Right atrium auricular region (tissue), 2 donors: ENCODE results near the gene MAN1C1. TPM values are rescaled to one million over a fixed set of nuclear protein-coding genes. Genes with fewer than 3 reads are reported as not detected.

Source experiments
- DNase-seq: peaks from one replicate; pipeline ENCODE4 v3.0.0-alpha.2; 2019; ENCODE audit warnings: low spot score
- H3K27ac ChIP-seq, 2 donors: fragments of 200-600 bp; sonication (generic); 1 replicate in 1 of 2; 2 replicates in 1 of 2; pipeline ENCODE4 v1.5.1; 2016 to 2019
- H3K27me3 ChIP-seq, 2 donors: fragments of 200-600 bp; sonication (generic); one replicate each; pipeline versions ENCODE4 v1.5.1 to v1.6.0; 2017 to 2019
- H3K36me3 ChIP-seq: fragments of 200-600 bp; sonication (generic); one replicate; pipeline ENCODE4 v1.5.1; 2016
- H3K4me1 ChIP-seq, 2 donors: fragments of 200-600 bp; sonication (generic); one replicate each; pipeline versions ENCODE4 v1.5.1 to v1.6.0; 2017 to 2019
- H3K4me3 ChIP-seq, 2 donors: fragments of 200-600 bp; sonication (generic); 1 replicate in 1 of 2; 2 replicates in 1 of 2; pipeline ENCODE4 v1.5.1; 2017 to 2019; ENCODE audit warnings: mild to moderate bottlenecking in 1 of 2, moderate library complexity in 1 of 2
- H3K9me3 ChIP-seq, 2 donors: fragments of 200-600 bp; sonication (generic); one replicate each; pipeline ENCODE4 v1.5.1; 2019
- total RNA-seq, 2 donors: library from RNA; depleted of rRNA; stranded (reverse); fragments of >200 nt; gene quantifications; one replicate each; pipeline ENCODE4 v1.1.0, GENCODE V29; 2016
- TF ChIP-seq, protein P1 (sequence below), 2 donors: fragments of 200-600 bp; sonication (generic); IDR thresholded peaks; one replicate each; pipeline ENCODE4 v1.5.1; 2019; ENCODE audit warnings: antibody characterized with exemption in 2 of 2

MAN1C1 gene
- total RNA-seq, 2 donors from 2014 or later, result 9.4 to 13.6 TPM

GRCh38 chr1:25707280-25708016 is 90.9 kb downstream of the MAN1C1 start:
- peaks cover 0 to 64% of the 10 kb centered on the region in 2 donors for H3K4me1 ChIP-seq
- no peak for DNase-seq
- H3K27ac ChIP-seq, result no peak overlapping the region
- no peaks in the 10 kb centered on the region for H3K9me3 ChIP-seq
- H3K4me3 ChIP-seq, result no peak overlapping the region
- H3K36me3 ChIP-seq, result no peaks in the 10 kb centered on the region
- TF ChIP-seq, protein P1, sequence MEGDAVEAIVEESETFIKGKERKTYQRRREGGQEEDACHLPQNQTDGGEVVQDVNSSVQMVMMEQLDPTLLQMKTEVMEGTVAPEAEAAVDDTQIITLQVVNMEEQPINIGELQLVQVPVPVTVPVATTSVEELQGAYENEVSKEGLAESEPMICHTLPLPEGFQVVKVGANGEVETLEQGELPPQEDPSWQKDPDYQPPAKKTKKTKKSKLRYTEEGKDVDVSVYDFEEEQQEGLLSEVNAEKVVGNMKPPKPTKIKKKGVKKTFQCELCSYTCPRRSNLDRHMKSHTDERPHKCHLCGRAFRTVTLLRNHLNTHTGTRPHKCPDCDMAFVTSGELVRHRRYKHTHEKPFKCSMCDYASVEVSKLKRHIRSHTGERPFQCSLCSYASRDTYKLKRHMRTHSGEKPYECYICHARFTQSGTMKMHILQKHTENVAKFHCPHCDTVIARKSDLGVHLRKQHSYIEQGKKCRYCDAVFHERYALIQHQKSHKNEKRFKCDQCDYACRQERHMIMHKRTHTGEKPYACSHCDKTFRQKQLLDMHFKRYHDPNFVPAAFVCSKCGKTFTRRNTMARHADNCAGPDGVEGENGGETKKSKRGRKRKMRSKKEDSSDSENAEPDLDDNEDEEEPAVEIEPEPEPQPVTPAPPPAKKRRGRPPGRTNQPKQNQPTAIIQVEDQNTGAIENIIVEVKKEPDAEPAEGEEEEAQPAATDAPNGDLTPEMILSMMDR (IDR thresholded peaks at IDR 0.05), result no peak
- H3K27me3 ChIP-seq, result no peaks in the 10 kb centered on the region

DNA sequence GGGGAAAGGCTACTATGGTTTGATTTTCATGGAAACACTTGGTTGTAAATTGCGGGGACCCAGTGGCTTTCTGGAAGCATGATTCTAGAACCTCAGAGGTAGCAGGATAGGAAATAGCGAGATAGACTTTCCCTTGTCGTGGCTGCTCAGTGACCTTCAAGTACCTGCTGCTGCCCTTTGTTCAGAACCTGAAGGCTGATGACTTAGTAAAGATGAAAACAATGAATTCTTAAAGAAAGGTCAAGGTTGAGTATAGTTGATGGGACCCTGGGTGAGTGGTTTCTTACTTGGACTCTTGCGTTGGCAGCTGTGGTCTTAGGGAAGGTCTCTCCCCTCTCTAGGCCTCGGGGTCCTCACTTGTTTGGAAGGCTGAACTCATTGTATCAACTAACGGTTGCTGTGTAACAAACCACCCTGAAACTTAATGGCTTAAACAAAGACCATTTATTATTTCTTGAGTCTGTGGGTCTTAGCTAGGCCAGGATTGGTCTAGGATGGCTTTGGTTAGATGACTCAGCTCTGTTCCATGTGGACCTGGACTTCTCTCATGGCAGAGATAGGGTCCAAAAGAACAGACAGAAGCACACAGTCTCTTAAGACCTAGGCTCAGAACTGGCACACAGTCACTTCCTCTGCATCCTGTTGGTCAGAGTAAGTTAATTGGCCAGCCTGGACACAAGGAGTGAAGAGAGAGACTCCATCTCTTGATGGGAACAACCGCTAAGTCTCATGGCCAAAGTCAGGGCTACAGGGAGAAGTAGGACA is 94.2 kb downstream of the MAN1C1 start:
- no peak overlapping the region for H3K4me3 ChIP-seq
- H3K27ac ChIP-seq, result no peak overlapping the region
- H3K36me3 ChIP-seq, result no peaks in the 10 kb centered on the region
- no peak for DNase-seq
- H3K27me3 ChIP-seq, result no peaks in the 10 kb centered on the region
- H3K4me1 ChIP-seq, result peaks cover 0 to 33% of the 10 kb centered on the region in 2 donors
- TF ChIP-seq, protein P1 (IDR thresholded peaks at IDR 0.05), result no peak
- no peaks in the 10 kb centered on the region for H3K9me3 ChIP-seq

- no peak overlapping the region for H3K27ac ChIP-seq
Observed at GRCh38 chr1:25711555-25712298, 95.1 kb downstream of the MAN1C1 start.

GRCh38 chr1:25712299-25712970 is 95.8 kb downstream of the MAN1C1 start:
- H3K27ac ChIP-seq, result no peak overlapping the region

More at GRCh38 chr1:25711555-25712298, 95.1 kb downstream of the MAN1C1 start:
- Histone ChIP-seq H3K4me1 (peaks cover 0 to 23% of the 10 kb centered on the region in 2 donors), H3K36me3 (no peaks in the 10 kb centered on the region), H3K9me3 (no peaks in the 10 kb centered on the region), H3K27me3 (no peaks in the 10 kb centered on the region), H3K4me3 (no peak overlapping the region)
- TF ChIP-seq, protein P1 (IDR thresholded peaks at IDR 0.05), result no peak
- no peak for DNase-seq

DNA sequence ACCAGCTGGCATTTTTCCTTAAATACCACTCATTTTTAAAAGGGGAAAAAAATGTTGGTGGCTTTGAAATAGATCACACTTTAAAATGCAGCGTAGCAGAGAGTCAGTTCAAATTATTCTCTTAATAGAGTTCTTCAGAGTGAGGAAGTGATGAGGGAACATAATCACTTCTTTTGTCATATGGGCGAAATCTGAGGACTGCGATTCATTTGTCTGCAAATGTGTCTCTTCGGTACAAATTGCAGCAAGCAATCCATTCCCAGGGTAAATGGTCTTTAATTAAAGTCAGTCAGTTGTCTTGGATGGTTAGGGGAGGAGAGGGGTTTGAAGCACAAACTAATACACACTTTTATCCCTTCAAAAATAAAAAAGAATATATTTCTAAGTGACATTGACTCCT is 97.4 kb downstream of the MAN1C1 start:
- DNase-seq, result no peak
- H3K4me3 ChIP-seq, result no peak overlapping the region
- no peaks in the 10 kb centered on the region for H3K27me3 ChIP-seq
- peaks cover 0 to 3% of the 10 kb centered on the region in 2 donors for H3K4me1 ChIP-seq
- H3K36me3 ChIP-seq, result no peaks in the 10 kb centered on the region
- no peaks in the 10 kb centered on the region for H3K9me3 ChIP-seq
- TF ChIP-seq, protein P1 (IDR thresholded peaks at IDR 0.05), result no peak
- H3K27ac ChIP-seq, result no peak overlapping the region

More at GRCh38 chr1:25712299-25712970, 95.8 kb downstream of the MAN1C1 start:
- H3K36me3 ChIP-seq, result no peaks in the 10 kb centered on the region
- H3K27me3 ChIP-seq, result no peaks in the 10 kb centered on the region
- H3K9me3 ChIP-seq, result no peaks in the 10 kb centered on the region
- TF ChIP-seq, protein P1 (IDR thresholded peaks at IDR 0.05), result no peak
- H3K4me1 ChIP-seq, result peaks cover 0 to 17% of the 10 kb centered on the region in 2 donors
- no peak overlapping the region for H3K4me3 ChIP-seq
- no peak for DNase-seq
